Left ventricle myocardium inferior (tissue), 1 donor: ENCODE data around the gene GATA5. TPM values are rescaled to one million over a fixed set of nuclear protein-coding genes. Genes with fewer than 3 reads are reported as not detected.
A peak's percentile ranks its signal among the peaks of the same experiment; 100 is the strongest.

Source experiments
- DNase-seq: peaks from one replicate; pipeline ENCODE4 v3.0.0-alpha.2; 2020
- H3K27ac ChIP-seq: fragments of 200-600 bp; replicated peaks from 2 replicates; pipeline ENCODE4 v1.8.0; 2021
- H3K27me3 ChIP-seq: fragments of 200-600 bp; 2 replicates; pipeline ENCODE4 v1.8.0; 2021; ENCODE audit warnings: low read depth
- H3K36me3 ChIP-seq: fragments of 200-600 bp; 2 replicates; pipeline ENCODE4 v1.8.0; 2021
- H3K4me1 ChIP-seq: fragments of 200-600 bp; 2 replicates; pipeline ENCODE4 v1.8.0; 2021
- H3K4me3 ChIP-seq: fragments of 200-600 bp; 2 replicates; pipeline ENCODE4 v1.8.0; 2021; ENCODE audit warnings: mild to moderate bottlenecking, moderate library complexity
- H3K9me3 ChIP-seq: fragments of 200-600 bp; replicated peaks from 2 replicates; pipeline ENCODE4 v1.8.0; 2021
- intact Hi-C: fragments of 100-400 bp; cut with micrococcal nuclease; formaldehyde crosslinking; loops from one replicate; pipeline ENCODE4 v1.11.0; 2022
- total RNA-seq: library from RNA; stranded (reverse); fragmentation: NEBNext Ultra II Directional; extraction: Animal tissue kit (Norgen Biotek cat#: 25700); gene quantifications from one replicate; pipeline ENCODE4 v1.2.1, GENCODE V29; 2021
- TF ChIP-seq, protein P1 (sequence below): fragments of 200-600 bp; IDR thresholded peaks from 2 replicates; pipeline ENCODE4 v1.8.0; 2021; ENCODE audit warnings: antibody characterized with exemption, mild to moderate bottlenecking, borderline replicate concordance
- donor health status: DM: no; HTN: yes; CAD: no; lungs with severe emphysema.

Gene GATA5
- total RNA-seq, 1 donor from 2014 or later, result 0.69 TPM

DNA sequence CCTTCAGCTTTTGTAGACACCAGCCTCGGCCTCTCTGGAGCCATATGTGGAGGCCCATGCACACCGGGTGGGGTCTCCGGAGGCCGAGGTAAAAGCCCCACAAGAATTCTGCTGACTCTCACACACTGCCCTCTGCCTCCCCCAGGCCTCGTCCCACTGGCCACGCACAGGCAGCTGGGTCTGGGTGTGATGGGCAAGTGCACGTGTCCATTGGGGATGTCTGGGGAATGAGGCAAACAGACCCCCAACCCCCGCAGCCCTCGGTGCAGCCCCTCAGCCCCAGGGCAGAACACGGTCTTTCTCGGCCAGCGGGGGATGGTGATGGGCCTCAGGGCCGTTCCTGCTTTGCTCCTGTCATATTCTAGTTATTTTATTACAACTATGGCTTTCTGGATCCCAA, 44.0 kb upstream of the GATA5 start:
- no peak overlapping the region for H3K27ac ChIP-seq
- no peaks in the 10 kb centered on the region for H3K36me3 ChIP-seq
- no peak overlapping the region for H3K4me3 ChIP-seq
- TF ChIP-seq, protein P1, sequence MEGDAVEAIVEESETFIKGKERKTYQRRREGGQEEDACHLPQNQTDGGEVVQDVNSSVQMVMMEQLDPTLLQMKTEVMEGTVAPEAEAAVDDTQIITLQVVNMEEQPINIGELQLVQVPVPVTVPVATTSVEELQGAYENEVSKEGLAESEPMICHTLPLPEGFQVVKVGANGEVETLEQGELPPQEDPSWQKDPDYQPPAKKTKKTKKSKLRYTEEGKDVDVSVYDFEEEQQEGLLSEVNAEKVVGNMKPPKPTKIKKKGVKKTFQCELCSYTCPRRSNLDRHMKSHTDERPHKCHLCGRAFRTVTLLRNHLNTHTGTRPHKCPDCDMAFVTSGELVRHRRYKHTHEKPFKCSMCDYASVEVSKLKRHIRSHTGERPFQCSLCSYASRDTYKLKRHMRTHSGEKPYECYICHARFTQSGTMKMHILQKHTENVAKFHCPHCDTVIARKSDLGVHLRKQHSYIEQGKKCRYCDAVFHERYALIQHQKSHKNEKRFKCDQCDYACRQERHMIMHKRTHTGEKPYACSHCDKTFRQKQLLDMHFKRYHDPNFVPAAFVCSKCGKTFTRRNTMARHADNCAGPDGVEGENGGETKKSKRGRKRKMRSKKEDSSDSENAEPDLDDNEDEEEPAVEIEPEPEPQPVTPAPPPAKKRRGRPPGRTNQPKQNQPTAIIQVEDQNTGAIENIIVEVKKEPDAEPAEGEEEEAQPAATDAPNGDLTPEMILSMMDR, result no peak
- H3K9me3 ChIP-seq, result no peaks in the 10 kb centered on the region
- no peak for DNase-seq
- H3K4me1 ChIP-seq, result peaks cover 8% of the 10 kb centered on the region
- H3K27me3 ChIP-seq, result peaks cover 76% of the 10 kb centered on the region
- intact Hi-C loops, result no loop called here

DNA sequence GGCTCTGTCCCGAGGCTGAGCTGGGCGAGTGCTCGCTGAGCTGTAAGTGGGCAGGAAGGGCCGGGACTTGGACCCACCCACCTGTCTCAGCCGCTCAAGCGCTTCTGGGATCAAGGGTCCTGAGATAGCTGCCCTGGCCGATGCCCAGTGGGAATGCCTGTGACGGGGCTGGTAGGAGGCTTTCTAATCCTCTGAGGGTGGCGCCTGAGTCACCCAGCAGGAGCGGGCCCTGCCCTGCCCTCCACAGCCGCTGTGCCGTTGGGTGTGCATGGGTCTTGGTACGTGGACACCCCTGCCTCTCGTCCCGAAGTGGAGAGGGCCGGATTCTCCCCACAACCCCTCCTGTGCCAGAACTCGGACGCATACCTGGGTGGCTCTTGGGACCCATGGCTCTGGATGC, 43.1 kb upstream of the GATA5 start:
- peaks cover 8% of the 10 kb centered on the region for H3K4me1 ChIP-seq
- H3K4me3 ChIP-seq, result no peak overlapping the region
- H3K27me3 ChIP-seq, result peaks cover 76% of the 10 kb centered on the region
- no peaks in the 10 kb centered on the region for H3K9me3 ChIP-seq
- intact Hi-C loops, result no loop called here
- no peaks in the 10 kb centered on the region for H3K36me3 ChIP-seq
- no peak for DNase-seq
- H3K27ac ChIP-seq, result no peak overlapping the region
- TF ChIP-seq, protein P1, result no peak

DNA sequence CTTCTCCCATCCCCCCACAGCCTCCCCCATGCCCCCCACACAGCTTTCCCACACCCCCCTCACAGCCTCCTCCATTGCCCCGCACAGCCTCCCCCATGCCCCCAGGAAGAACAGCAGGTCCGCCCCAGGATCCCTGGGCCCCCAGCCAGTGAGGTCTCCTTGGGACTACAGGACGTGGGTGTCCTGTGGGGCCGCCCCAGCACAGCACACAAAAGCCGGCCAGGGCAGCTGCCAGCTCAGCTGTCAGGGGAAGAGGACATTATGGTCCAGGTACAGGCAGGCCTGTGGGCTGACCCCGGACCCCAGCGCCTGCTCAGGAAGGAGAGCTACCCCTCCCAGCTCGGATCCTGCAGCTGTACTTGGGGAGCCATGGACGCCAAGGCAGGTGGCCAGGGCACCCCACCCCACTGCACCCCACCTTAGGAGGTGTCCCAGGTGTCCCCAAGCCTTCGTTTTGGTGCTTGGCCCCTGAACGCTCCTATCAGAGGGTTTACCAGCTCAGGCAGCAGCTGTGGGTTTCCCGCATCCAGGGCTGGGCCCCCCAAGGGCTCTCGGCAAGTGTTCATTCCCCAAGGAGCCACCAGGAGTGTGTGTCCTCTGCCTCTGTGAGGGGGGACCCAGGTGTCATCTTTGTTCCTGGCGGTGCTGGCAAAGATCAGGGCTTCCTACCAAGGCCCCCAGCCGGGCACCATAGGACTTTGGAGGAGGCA, 42.3 kb upstream of the GATA5 start:
- H3K9me3 ChIP-seq, result no peaks in the 10 kb centered on the region
- TF ChIP-seq, protein P1, result no peak
- no peak for DNase-seq
- H3K27ac ChIP-seq, result no peak overlapping the region
- H3K4me1 ChIP-seq, result peaks cover 8% of the 10 kb centered on the region
- H3K27me3 ChIP-seq, result peaks cover 76% of the 10 kb centered on the region
- intact Hi-C loops, result no loop called here
- no peak overlapping the region for H3K4me3 ChIP-seq
- no peaks in the 10 kb centered on the region for H3K36me3 ChIP-seq

DNA sequence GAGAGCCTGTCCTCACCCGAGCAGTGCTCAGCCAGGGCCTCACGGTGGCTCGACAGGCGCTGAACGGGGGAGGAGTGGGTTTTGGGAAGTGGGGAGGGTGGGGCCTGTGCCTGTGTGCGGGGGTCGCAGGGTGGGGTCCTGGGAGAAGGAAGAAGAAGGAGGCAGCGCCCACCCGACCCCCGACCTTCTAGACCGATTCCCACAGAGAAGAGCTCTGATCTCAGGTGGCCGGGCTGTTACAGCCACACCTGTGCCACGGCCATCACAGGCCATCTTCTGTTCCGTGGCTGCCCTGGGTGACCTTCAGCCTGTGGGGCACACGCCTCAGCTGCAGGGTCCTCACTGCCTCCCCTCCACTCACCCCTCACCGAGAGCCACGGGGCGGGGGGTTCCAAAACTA, 41.4 kb upstream of the GATA5 start:
- no peak for DNase-seq
- TF ChIP-seq, protein P1, result no peak
- no peak overlapping the region for H3K27ac ChIP-seq
- no peak overlapping the region for H3K4me3 ChIP-seq
- no peaks in the 10 kb centered on the region for H3K36me3 ChIP-seq
- intact Hi-C loops, result no loop called here
- peaks cover 16% of the 10 kb centered on the region for H3K4me1 ChIP-seq
- no peaks in the 10 kb centered on the region for H3K9me3 ChIP-seq
- peaks cover 76% of the 10 kb centered on the region for H3K27me3 ChIP-seq

DNA sequence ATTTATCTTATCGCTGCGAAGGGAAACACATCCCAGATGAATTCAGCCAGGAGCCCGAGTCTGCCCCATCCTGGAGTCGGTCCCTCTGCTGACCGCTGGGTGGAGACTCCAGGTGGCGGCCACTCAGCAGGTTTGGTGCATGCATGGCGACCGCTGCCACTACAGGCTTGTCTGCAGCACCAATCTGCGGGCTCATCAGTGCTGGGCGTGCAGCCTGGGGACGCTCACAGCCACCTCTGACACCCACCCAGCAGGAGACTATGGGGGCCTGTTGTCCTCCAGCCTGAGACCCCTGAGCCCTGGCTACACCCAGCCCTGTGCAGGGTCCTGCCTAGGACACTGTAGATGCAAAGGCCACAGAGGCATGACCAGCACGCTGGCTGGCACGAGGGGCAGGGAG, 40.5 kb upstream of the GATA5 start:
- TF ChIP-seq, protein P1, result peak; percentile 63
- DNase-seq, result peak; percentile 40
- H3K27ac ChIP-seq, result no peak overlapping the region
- peaks cover 75% of the 10 kb centered on the region for H3K27me3 ChIP-seq
- H3K9me3 ChIP-seq, result no peaks in the 10 kb centered on the region
- intact Hi-C loops, result no loop called here
- H3K4me3 ChIP-seq, result no peak overlapping the region
- H3K36me3 ChIP-seq, result no peaks in the 10 kb centered on the region
- peaks cover 24% of the 10 kb centered on the region for H3K4me1 ChIP-seq
